ENCODE data around the gene SLC6A16.
"Not testable (repeated sequence)": the region's sequence is repeated elsewhere in the genome, so short reads cannot be mapped to it uniquely, and the experiment has no call there.

SLC6A16 gene

DNA sequence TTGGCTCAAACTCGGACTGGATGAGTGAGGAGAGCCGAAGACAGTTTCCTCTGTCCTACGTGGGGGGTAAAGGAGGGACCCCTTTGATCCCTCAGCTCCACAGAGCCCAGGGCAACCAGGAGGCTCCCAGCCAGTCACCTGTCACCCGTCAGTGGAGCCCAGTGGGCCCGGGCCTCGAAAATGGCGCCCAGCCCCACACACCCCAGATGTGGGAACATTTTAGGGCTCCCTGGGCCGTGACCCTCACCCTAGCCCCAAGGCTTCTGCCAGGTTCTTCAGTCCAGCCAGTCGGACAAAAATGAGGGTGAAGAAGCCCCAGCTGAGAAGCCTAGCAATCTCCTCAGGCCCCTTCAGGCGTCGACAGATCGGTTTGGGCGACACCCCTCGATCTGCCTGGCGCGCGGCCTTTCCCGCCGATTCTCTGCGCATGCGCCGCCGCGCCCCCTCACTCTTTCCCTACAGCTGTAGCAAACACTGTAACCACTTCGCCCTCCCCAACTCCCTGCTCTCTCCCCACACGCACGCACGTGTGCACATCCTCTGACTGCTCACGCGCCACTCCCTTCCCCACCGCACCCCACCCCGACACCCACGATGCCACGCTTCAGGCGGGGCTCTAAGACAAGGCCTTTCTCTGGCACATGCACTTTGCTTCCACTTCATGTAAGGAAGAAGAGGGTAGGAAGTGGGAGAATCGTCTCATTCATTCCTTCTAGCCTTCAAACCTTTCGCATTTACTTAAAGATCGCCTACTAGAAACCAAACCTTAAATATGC is at the start of gene SLC6A16:
SLC6A16 (minus strand) TSS at position 391 of the 776 bp plus-strand sequence. CDS start 13,844 bp downstream, outside the sequence.
- DNase-seq (ENCODE audit: low read depth in 2 of 2, low spot score in 1 of 2), result no peak

DNA sequence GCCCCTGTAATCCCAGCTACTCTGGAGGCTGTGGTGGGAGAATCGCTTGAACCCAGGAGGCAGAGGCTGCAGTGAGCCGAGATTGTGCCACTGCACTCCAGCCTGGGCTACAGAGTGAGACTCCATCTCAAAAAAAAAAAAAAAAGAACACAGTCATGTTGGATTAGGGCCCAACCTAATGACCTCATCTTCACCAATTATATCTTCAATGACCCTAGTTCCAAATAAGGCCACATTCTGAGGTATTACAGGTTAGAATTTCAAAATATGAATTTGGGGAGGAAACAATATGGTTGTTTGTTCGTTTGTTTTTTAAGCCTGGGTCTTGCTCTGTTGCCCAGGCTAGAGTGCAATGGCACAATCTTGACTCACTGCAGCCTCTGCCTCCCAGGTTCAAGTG is 48.2 kb upstream of the SLC6A16 start:
- DNase-seq (ENCODE audit: low read depth in 2 of 2, low spot score in 1 of 2), result not testable (repeated sequence)

DNA sequence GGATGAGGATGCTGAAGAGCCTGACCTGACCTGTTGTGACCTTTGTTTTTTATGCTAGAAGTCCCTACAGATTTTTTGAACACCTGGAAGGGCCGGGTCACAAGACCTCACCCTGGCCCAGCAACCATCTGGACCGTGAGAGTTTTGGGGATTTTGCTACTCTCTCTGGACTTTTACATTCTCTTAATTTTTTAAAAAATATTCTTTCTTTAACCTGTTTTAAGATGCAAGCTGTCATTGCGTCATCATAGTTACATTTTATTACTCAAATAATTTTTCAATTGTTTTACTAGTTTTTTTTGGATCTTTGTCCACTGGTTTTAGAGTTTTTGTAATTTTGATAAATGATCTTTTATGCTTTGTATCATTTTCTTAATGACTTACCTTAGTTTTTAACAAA is 46.2 kb upstream of the SLC6A16 start:
- no peak for DNase-seq (ENCODE audit: low read depth in 2 of 2, low spot score in 1 of 2)

DNA sequence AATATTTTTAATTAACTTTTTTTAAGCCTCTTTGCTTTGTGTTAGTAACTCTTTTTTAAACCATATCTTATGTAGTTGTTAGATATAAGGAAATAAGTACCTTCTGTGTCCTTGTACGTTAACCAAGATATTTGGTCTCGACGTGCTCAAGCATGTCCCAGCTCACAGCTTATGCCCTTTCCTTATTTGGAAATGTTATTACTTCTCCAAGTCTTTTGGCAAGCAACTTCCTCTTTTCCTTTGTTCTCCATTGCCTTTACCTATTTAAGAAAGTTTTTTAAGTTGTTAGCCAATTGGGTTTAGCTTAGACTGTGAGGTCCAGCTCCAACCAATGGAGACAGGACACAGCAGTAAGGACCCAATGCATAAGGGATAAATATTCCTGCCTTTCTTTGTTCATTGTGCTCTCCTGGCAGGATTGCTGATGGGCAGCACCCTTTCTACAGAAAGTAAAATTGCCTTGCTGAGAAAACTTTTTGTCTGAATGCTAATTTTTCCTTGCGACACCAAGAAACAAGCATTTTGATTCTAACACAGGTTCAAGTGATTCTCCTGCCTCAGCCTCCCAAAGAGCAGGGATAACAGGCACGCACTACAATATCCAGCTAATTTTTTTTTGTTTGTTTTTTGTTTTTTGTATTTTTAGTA is 43.8 kb upstream of the SLC6A16 start:
- no peak for DNase-seq (ENCODE audit: low read depth in 2 of 2, low spot score in 1 of 2)

DNA sequence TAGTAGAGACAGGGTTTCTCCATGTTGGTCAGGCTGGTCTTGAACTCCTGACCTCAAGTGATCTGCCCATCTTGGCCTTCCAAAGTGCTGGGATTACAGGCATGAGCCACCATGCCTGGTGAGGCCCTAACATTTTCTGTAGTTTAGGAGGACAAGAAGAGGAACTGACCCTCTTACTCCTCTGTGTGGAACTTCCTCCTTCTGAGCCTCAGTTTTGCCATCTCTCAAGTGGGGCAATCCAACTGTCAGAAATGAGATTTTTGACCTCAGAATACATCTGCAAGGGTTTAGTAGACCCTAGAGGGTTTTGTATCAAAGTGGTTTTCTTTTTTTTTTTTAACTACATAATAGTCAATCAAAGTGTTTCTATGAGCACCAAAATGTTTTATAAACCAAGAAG is 41.1 kb upstream of the SLC6A16 start:
- DNase-seq (ENCODE audit: low read depth in 2 of 2, low spot score in 1 of 2), result no peak

DNA sequence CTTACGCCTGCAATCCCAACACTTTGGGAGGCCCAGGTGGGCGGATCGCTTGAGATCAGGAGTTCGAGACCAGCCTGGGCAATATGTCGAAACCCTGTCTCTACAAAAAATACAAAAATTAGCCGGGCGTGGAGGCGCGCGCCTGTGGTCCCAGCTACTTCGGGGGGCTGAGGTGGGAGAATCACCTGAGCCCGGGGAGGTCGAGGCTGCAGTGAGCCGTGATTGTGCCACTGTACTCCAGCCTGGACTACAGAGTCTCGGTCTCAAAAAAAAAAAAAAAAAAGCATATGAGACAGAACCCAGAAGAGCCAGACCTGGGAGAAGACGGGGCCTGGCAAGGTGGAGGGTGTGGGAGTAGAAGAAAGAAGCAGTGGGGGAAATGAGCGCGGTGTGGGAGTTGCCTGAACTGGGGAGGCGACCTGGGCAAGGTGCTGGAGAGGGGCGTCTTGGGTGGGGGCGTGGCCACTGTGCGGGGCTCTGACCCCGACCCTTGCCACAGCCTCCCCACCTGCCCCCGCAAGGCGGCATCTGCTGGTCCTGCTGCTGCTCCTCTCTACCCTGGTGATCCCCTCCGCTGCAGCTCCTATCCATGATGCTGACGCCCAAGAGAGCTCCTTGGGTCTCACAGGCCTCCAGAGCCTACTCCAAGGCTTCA is 39.2 kb upstream of the SLC6A16 start:
- no peak for DNase-seq (ENCODE audit: low read depth in 2 of 2, low spot score in 1 of 2)

DNA sequence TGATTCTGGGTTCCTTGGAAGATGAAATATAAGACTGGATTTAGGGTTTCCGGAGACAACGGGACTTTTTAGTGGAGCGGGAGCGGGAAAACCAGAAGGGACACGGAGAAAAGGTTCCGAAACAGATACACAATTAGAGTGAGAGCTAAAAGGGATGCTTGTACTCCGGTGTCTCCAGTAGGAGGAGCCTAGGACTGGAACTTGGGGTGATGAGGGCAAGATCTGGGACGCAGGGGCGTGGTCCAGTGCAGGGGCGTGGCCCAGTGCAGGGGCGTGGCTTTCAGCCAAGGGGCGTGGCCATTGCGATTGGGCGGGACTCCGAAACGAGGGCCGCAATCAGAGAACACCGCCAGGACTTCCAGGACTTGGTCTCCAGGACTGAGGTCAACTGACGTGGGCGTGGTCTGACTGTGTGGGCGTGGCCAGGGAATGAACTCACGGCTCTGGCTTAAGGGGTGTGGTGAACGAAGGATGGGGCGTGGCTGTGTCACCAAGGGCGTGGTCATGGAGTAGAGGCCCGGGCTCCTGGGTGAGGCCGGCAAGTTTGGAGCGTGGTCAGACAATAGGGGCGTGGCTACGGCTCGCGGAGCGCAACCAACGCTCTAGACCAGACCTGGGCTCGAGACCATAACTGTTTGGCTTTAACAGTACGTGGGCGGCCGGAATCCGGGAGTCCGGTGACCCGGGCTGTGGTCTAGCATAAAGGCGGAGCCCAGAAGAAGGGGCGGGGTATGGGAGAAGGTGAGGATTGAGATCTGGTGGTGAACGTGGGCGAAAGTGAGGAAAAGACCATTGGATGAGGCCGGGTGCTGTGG is 38.5 kb upstream of the SLC6A16 start, which contains the start of gene DKKL1:
DKKL1 (plus strand) TSS at position 610 of the 815 bp plus-strand sequence; CDS start at position 732, 122 bp downstream.
- DNase-seq (ENCODE audit: low read depth in 2 of 2, low spot score in 1 of 2), result peak; percentile 23 to 28

DNA sequence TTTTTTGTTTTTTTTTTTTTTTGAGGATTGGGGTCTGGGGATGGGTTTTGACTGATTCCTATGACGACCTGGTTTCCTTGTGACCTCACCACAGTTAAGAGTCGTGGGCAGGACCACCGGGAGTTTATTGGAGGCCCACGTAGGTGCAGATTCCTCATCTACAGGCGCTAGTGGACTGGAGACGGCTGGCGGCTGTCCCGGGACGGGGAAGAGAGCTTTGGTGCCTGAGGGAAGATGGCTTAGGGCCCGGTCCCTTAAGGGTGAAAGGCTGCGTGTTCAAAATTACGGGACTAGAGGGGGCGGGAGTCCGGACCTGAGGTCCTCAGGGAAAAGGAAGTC is 37.9 kb upstream of the SLC6A16 start:
- DNase-seq (ENCODE audit: low read depth in 2 of 2, low spot score in 1 of 2), result no peak

DNA sequence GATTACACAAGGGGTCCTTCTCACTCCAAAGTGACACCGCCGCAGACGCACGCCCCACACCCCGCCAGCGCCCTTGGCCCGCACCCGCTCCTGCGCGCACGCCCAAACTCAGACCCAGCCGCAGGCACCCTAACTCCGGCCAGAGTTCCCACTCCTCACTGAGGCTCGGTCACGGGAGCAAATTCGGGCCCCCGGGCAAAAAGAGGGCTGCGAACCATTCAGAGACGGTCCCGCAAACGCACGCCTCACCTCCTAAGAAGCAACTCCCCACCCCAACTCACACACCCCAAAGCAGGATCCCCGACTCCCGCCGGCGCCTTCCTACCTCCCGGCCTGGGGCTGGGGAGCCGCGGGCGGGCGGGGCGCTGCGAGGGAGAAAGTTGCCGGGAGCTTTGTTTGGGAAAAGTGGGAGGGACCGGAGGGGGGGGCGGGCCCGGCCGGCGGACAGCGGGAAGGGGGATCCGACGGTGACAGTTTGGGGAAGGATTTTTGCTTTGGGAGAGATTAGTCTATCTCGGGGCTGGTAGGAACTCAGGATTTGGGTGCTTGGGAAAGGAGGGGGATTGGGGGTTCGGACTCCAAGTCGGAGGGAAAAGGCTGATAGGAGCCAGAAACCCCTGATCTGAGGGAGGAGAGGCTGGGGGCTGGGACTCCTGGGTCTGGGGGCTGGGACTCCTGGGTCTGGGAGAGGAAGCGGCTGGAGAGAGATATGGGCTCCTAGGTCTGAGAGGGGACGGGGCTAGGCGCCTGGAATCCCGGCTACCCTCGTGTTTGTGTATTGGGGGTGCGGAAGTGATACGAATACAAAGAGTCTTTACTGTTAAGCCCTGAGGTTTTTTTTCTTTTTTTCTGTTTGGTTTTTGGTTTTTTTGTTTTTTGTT is 37.3 kb upstream of the SLC6A16 start, which contains the start of gene TEAD2:
TEAD2 (minus strand) TSS at position 369 of the 881 bp plus-strand sequence. CDS start 2,341 bp downstream, outside the sequence.
- no peak for DNase-seq (ENCODE audit: low read depth in 2 of 2, low spot score in 1 of 2)

DNA sequence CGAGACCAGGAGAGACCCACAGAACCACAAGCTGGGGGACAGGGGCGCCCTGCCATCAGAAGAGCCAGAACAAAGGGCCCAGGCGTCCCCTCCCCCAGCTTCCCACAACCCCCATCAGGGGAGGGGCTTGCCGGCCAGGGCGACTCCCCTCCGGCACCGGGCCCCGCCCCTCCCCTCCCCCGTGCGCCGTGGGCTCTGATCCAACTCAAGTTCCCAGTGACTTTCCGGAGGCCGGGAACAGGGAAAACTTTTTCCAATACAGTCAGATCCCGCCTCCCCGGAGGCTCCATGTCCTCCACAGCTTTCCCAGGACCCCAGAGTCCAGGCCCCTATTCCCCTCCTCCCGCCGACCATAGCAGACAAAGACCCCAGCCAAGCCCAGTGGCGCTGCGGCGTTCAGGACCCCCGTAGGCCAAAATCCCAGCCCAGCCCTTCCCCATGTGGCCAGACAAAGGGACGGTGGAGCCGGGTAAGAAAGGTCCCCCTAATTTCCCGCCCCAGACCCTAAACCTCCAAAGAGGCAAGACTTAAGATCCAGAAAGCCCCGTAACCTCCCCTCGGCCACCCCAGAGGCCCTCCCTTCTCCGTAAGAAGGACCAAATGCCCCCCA is 36.6 kb upstream of the SLC6A16 start:
- no peak for DNase-seq (ENCODE audit: low read depth in 2 of 2, low spot score in 1 of 2)

DNA sequence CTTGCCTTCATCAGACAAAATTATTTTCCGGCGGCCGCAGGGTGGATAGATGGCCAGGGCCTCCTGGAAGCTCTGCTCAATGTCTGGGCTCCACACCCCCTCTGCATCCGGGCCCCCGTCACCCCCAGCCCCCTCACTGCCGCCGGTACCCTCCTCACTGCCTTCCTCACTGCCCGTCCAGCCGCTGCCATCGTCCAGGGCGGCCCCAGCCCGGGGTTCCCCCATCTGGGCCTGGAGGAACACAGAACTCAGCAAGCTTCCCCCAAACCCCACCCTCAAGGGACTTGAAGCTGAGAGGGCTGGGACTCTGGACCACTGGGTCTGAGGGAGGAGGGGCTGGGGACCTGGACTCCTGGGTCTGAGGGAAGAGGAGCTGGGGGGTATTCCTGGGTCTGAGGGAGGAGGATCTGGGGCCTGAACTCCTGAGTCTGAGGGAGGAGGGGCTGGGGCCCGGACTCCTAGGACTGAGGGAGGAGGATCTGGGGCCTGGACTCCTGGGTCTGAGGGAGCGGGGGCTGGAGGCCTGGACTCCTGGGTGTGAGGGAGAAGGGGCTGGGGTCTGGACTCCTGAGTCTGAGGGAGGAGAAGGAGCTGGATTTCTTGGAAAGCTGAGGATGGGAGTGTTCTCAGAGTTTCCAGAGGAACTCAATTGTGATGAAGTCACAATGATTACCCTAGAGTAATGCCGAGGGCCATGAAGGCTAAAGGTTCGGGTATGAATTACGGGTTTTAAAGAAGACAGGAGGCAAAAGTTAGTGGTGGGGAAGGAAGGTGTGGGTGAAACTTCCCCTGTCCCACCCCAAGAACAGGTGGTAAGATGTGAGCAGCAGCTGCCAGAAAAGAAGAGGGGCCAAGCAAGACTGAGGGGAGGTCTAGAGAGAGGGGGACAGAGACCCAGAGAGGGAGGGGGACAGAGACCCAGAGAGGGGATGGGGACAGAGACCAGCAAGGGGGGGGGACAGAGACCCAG is 35.1 kb upstream of the SLC6A16 start:
- no peak for DNase-seq (ENCODE audit: low read depth in 2 of 2, low spot score in 1 of 2)

DNA sequence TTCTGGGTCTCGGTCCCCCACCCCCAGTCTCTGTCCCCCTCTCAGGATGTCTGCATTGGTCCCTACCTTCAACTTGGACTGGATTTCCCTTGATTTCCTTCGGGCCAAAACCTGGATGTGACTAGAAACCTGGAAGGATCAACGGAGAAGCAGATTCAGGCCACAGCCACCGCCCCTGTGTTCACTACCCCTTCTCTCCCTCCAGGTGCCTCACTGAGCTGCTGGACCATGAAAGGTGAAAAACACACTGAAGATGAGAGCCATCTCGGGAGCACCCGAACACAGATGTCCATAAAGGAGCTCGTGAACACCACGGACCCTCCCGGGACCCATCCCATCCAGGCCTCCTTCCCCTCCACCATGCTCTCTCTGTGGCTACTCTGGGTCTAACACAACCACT is 32.2 kb upstream of the SLC6A16 start:
- no peak for DNase-seq (ENCODE audit: low read depth in 2 of 2, low spot score in 1 of 2)

DNA sequence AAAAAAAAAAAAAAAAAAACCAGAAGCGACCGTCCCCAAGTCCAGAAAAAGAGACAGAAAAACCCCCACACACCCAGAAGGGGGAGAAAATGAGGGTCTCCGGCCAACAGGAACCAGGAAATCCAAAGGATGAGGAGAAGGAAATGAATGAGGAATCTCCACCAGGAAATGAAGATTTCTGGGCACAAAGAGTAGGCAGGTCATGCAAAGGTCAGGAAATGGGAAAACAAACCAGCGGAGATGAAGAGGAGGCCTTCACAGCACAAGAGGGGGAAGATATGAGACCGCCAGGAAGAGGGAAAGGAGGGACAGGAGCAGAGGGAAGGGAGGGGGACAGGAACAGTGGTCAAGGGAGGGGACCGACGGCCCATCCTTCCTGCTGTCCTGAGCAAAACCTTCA is 31.4 kb upstream of the SLC6A16 start:
- no peak for DNase-seq (ENCODE audit: low read depth in 2 of 2, low spot score in 1 of 2)

DNA sequence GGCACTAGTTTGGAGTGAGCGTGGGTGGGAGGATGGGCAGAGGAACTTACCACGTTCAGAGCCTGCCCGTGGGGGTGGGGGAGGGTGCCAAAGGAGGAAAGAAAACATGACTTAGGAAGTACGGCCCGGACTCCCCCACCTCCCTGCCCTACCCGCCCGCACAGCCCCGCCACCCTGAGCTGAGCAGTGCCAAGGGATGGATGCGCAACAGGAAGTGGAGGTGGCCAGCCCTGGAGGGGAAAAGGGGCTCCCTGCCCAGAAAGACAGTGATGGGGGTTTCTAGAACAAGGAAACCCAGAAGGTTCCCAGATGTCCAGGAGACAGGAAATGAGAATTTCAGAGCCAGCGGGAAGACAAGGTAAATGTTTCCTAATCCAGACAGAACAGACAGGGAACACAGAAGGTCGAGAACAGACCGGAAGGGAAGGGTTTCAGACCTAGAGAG is 30.9 kb upstream of the SLC6A16 start:
- no peak for DNase-seq (ENCODE audit: low read depth in 2 of 2, low spot score in 1 of 2)

DNA sequence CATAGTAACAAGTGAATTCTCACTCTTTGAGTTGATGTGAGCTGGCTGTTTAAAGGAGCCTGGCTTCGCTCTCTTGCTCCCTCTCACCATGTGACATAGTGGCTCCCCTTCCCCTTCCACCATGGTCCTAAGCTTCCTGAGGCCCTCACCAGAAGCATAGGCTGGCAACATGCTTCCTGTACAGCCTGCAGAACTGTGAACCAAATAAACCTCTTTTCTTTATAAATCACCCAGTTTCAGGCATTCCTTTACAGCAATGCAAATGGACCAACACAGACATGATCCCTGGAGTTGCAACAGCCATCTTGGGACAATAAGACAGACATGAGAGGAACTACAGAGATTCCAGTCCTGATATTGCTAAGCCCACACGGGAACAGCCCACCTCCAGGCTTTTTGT is 24.6 kb upstream of the SLC6A16 start:
- DNase-seq (ENCODE audit: low read depth in 2 of 2, low spot score in 1 of 2), result no peak

DNA sequence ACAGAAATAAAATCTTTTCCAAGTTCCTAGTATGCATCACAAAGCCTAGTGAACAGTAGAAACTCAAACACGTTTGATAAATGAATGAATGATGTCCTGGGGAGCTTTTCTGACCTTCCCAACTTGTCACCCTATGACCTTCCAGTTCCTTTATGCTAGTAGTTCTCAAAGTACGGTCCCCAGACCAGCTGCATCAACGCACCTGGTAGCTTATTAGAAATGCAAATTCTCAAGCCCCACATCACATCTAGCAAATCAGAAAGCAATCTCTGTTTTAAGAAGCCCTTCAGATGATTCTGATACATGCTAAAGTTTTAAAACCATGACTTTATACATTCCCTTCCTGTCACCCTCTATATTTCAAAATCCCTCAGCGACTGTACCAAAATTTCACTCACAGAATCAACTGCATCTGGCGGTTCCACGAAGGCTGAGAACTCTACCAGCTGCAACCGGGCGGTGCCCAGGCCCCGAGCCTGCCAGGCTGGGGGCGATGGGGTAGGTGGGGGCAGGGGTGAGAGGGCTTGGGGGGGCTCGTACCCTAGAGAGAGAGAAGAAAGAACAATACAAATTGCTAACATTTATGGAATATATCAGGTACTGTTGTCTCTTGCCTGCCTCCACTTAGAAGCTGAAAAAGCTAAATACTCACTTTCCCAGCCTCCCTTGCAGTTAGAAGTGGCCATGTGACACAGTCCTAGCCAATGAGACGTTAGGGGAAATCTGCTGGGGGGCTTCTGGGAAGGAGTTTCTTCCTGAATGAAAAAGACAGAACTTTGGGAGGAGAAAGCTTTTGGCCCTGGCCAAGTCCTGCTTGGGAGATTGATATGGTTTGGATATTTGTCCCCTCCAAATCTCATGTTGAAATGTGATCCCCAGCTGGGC is 23.6 kb upstream of the SLC6A16 start:
- no peak for DNase-seq (ENCODE audit: low read depth in 2 of 2, low spot score in 1 of 2)

DNA sequence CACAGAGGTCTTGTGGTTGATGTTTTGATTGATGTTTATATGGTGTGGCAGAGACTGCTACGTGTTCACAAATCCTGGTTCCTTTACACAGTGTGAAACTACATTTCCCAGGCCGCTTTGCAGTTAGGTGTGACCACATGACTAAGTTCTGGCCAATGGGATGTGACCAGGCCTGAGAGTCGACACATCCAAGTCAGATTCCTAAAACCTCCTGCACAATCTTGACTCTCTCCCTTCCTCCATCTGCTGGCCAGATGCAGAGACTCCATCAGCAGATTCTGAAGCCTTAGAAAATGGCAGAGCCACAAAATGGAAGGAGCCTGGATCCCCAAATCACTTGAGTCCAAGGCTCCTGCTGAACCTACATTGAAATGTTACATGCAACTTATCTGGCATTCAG is 22.8 kb upstream of the SLC6A16 start:
- DNase-seq (ENCODE audit: low read depth in 2 of 2, low spot score in 1 of 2), result no peak

DNA sequence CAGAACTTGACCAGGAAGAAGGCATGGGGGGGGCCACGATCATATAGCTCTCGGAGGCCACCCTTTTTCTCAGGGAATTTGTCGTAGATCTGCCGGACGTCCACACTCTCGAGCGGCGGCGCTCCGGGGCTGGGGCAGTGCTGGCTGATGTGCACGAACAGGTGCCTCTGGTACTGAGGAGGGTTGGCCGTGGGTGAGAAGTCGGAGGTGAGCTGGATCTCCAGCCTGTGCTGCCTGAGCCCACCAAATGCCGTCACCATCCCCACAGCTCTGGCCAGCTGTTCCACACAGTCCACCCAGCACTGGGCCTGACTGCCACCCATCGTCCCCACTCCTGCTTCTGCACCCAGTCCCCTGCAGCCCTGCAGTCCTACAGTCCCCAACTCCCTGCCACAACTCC is 22.2 kb upstream of the SLC6A16 start:
- no peak for DNase-seq (ENCODE audit: low read depth in 2 of 2, low spot score in 1 of 2)

Data from stimulated activated CD8-positive, alpha-beta memory T cell treated with anti-CD3 and anti-CD28 coated beads, Interleukin-4, amount 100 ng/mL, for 4 hours (primary cell).